PC-3 (cell line): Measurements from ENCODE around the gene DPP7. TPM values are rescaled to one million over a fixed set of nuclear protein-coding genes. Genes with fewer than 3 reads are reported as not detected.

Source experiments
- ATAC-seq: fragments of 200-7000 bp; cut with Tn5 transposase; 2 replicates; pipeline ENCODE4 v1.9.1; 2020; ENCODE audit warnings: mild to moderate bottlenecking, moderate library complexity
- BruUV-seq: library from RNA; stranded (reverse); fragments of 400-500 nt; replicated peaks from 2 replicates; lab custom pipeline; 2021; lab: Mats Ljungman, UMichigan
- CTCF ChIA-PET: fragments of 300-600 bp; sonication (Branson Sonifier 250); formaldehyde crosslinking; loops from one replicate; lab custom pipeline; 2022; ENCODE audit warnings: antibody characterized with exemption; lab: Charles Lee
- POLR2A ChIA-PET: fragments of 300-600 bp; sonication (Branson Sonifier 250); formaldehyde crosslinking; loops from one replicate; lab custom pipeline; 2022; ENCODE audit warnings: antibody characterized with exemption; ENCODE audit not compliant: unreplicated experiment; lab: Charles Lee
- DNase-seq: peaks from one replicate; pipeline ENCODE4 v3.0.0-alpha.2; 2015
- H2AFZ ChIP-seq: fragments of 300-600 bp; sonication (generic); 2 replicates; pipeline ENCODE4 v1.6.0; 2016; ENCODE audit warnings: antibody characterized with exemption, low read length
- H3F3A ChIP-seq: fragments of 300-600 bp; sonication (generic); one replicate; pipeline ENCODE4 v1.6.0; 2017; ENCODE audit warnings: antibody characterized with exemption, low read length, control low read depth, mild to moderate bottlenecking; ENCODE audit not compliant: unreplicated experiment
- H3K27ac ChIP-seq: fragments of 300-600 bp; sonication (generic); 2 replicates; pipeline ENCODE4 v1.5.1; 2016; ENCODE audit warnings: mild to moderate bottlenecking, low read length
- H3K27me3 ChIP-seq: fragments of 300-600 bp; sonication (generic); 2 replicates; pipeline ENCODE4 v1.6.1; 2016; ENCODE audit warnings: low read length, mixed read lengths
- H3K36me3 ChIP-seq: fragments of 300-600 bp; sonication (generic); 2 replicates; pipeline ENCODE4 v1.6.1; 2016; ENCODE audit warnings: low read depth, mixed run types, low read length, mixed read lengths
- H3K4me1 ChIP-seq: fragments of 300-600 bp; sonication (generic); 2 replicates; pipeline ENCODE4 v1.5.1; 2016; ENCODE audit warnings: low read length; ENCODE audit not compliant: insufficient read depth
- H3K4me2 ChIP-seq: fragments of 300-600 bp; sonication (generic); 2 replicates; pipeline ENCODE4 v1.6.0; 2016; ENCODE audit warnings: low read length
- H3K4me3 ChIP-seq: fragments of 300-600 bp; sonication (generic); 2 replicates; pipeline ENCODE4 v1.5.1; 2016; ENCODE audit warnings: mild to moderate bottlenecking, low read length, mixed read lengths
- H3K79me2 ChIP-seq: fragments of 300-600 bp; sonication (generic); 2 replicates; pipeline ENCODE4 v1.6.1; 2017; ENCODE audit warnings: low read length, mixed read lengths
- H3K9ac ChIP-seq: fragments of 300-600 bp; sonication (generic); 2 replicates; pipeline ENCODE4 v1.6.0; 2016; ENCODE audit warnings: mild to moderate bottlenecking, low read length
- H3K9me2 ChIP-seq: fragments of 300-600 bp; sonication (generic); replicated peaks from 2 replicates; pipeline ENCODE4 v1.6.1; 2016; ENCODE audit warnings: mixed run types, low read length, mixed read lengths
- H3K9me3 ChIP-seq: fragments of 300-600 bp; sonication (generic); 2 replicates; pipeline ENCODE4 v1.6.1; 2016; ENCODE audit warnings: low read length, mixed read lengths
- H4K20me1 ChIP-seq: fragments of 300-600 bp; sonication (generic); 2 replicates; pipeline ENCODE4 v1.6.1; 2016; ENCODE audit warnings: low read length, mixed read lengths
- CTCF ChIP-seq: fragments of 300-600 bp; sonication (generic); conservative IDR thresholded peaks from 2 replicates; pipeline ENCODE4 v1.5.1; 2017; ENCODE audit warnings: antibody characterized with exemption, low read depth, mild to moderate bottlenecking, low read length
- EZH2 ChIP-seq: fragments of 300-600 bp; sonication (generic); IDR thresholded peaks from one replicate; pipeline ENCODE4 v1.6.1; 2017; ENCODE audit warnings: antibody characterized with exemption, mild to moderate bottlenecking, low read length; ENCODE audit not compliant: unreplicated experiment
- EZH2phosphoT487 ChIP-seq: fragments of 300-600 bp; sonication (generic); IDR thresholded peaks from 2 replicates; pipeline ENCODE4 v1.6.1; 2018; ENCODE audit warnings: mild to moderate bottlenecking, antibody characterized with exemption, low read length, borderline replicate concordance
- intact Hi-C: fragments of 100-400 bp; cut with micrococcal nuclease; formaldehyde crosslinking; loops from 2 replicates; pipeline ENCODE4 v1.9.0; 2023
- total RNA-seq: library from RNA; depleted of rRNA; stranded (reverse); fragments of >200 nt; gene quantifications from 2 replicates; pipeline ENCODE4 v1.2.3, GENCODE V29; 2014

DPP7 gene
- total RNA-seq, 1 experiment from 2014 or later, result 103 TPM

- Histone ChIP-seq H3K4me2 (no peak overlapping the region), H3K36me3 (no peaks in the 10 kb centered on the region), H3K4me1 (peaks cover 5% of the 10 kb centered on the region; the same call in 1 of the 2 replicates), H3K27me3 (no peaks in the 10 kb centered on the region), H3K9ac (no peak overlapping the region), H3K4me3 (no peak overlapping the region), H3K9me2 (no peaks in the 10 kb centered on the region), H4K20me1 (no peaks in the 10 kb centered on the region), H3K27ac (no peak overlapping the region), H3K79me2 (peaks cover 8% of the 10 kb centered on the region), H3F3A (no peaks in the 10 kb centered on the region), H3K9me3 (no peaks in the 10 kb centered on the region), H2AFZ (no peak overlapping the region)
- ChIA-PET POLR2A (no interaction called here), CTCF (interaction anchor here (0.5 kb wide), 1 partner anchor 271 kb away, joined by 3 read pairs; no protein-coding TSS in a partner anchor)
- TF ChIP-seq EZH2phosphoT487 (no peak), CTCF (no peak)
- BruUV-seq, result no TSS peak
- ATAC-seq (no peak), DNase-seq (no peak)
- intact Hi-C loops, result no loop called here
Observed at GRCh38 chr9:137074657-137075274, 39.8 kb downstream of the DPP7 start.

GRCh38 chr9:137073992-137074399 is 40.5 kb downstream of the DPP7 start:
- peaks cover 16% of the 10 kb centered on the region for H3K79me2 ChIP-seq
- peaks cover 8% of the 10 kb centered on the region; the same call in 1 of the 2 replicates for H3K4me1 ChIP-seq
- H3K9ac ChIP-seq, result no peak overlapping the region
- no peak overlapping the region for H3K4me2 ChIP-seq
- peaks cover 6% of the 10 kb centered on the region; the same call in 1 of the 2 replicates for H4K20me1 ChIP-seq
- H3K36me3 ChIP-seq, result no peaks in the 10 kb centered on the region
- no peaks in the 10 kb centered on the region for H3F3A ChIP-seq
- DNase-seq (no peak), ATAC-seq (no peak)
- no peaks in the 10 kb centered on the region for H3K9me3 ChIP-seq
- no peaks in the 10 kb centered on the region for H3K9me2 ChIP-seq
- TF ChIP-seq CTCF (no peak), EZH2 (no peak), EZH2phosphoT487 (no peak)
- H3K4me3 ChIP-seq, result no peak overlapping the region
- H3K27ac ChIP-seq, result no peak overlapping the region
- H3K27me3 ChIP-seq, result no peaks in the 10 kb centered on the region
- CTCF ChIA-PET, result no interaction called here
- intact Hi-C loops, result no loop called here
- POLR2A ChIA-PET, result no interaction called here
- no peak overlapping the region for H2AFZ ChIP-seq
- no TSS peak for BruUV-seq

- no peak for ATAC-seq
- ChIA-PET CTCF (interaction anchor here (0.6 to 0.7 kb wide), 2 partner anchors 12 to 165 kb away, joined by 3 to 8 read pairs; no protein-coding TSS in a partner anchor), POLR2A (no interaction called here)
- TF ChIP-seq CTCF (no peak), EZH2phosphoT487 (no peak), EZH2 (no peak)
- Histone ChIP-seq H3K79me2 (peaks cover 30% of the 10 kb centered on the region), H3K9me2 (no peaks in the 10 kb centered on the region), H3K9ac (no peak overlapping the region; the same call in 1 of the 2 replicates), H3K36me3 (no peaks in the 10 kb centered on the region), H3K4me1 (peaks cover 20% of the 10 kb centered on the region), H3F3A (peaks cover 2% of the 10 kb centered on the region), H3K9me3 (no peaks in the 10 kb centered on the region), H3K27ac (no peak overlapping the region), H3K4me2 (peak overlapping the region; percentile 80), H2AFZ (0 out of 2 replicates have a peak overlapping the region, but pooled peaks have one; percentile 69), H3K4me3 (peak overlapping the region; percentile 84; the same call in 1 of the 2 replicates), H4K20me1 (peaks cover 13% of the 10 kb centered on the region; the same call in 1 of the 2 replicates), H3K27me3 (no peaks in the 10 kb centered on the region)
- BruUV-seq, result no TSS peak
- intact Hi-C loops, result no loop called here
- DNase-seq, result no peak
Observed at GRCh38 chr9:137071282-137071681, 43.3 kb downstream of the DPP7 start.
